ENCODE measurements around the gene HMGCLL1.

DNA sequence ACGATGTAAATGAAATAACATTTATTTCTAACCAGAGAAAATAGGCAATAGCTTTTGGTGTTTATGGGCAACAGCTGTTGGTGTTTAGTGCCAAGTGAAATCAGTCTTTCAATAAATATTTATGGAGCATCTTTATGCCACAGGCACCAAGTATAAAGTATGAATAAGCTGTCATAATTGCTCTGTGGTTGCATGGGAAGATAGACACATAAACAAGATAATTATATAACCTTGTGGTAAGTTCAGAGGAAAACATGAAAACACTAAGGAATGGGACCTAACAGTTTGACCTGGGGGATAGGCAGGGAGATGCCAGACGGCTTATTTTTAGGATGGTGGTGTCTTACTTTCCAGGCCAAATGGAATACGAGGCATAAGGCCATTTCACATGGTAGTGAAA lies 140.8 kb downstream of the HMGCLL1 start:
- no peak for TF ChIP-seq CTCF (IDR thresholded peaks at IDR 0.05)
- TF ChIP-seq POLR2A (IDR thresholded peaks at IDR 0.05), result no peak
